WERI-Rb-1 (cell line): ENCODE data around the gene JPH4.

ENCODE experiments used
- DNase-seq: peaks from one replicate; pipeline ENCODE4 v3.0.0-alpha.2; 2020
- H3K27ac ChIP-seq: fragments of 250-450 bp; sonication (Bioruptor Pico); 2 replicates; pipeline ENCODE4 v1.5.1; 2020; ENCODE audit warnings: mild to moderate bottlenecking, moderate library complexity
- H3K27me3 ChIP-seq: fragments of 250-450 bp; sonication (Bioruptor Pico); 2 replicates; pipeline ENCODE4 v1.5.1; 2021; ENCODE audit warnings: mild to moderate bottlenecking, low read depth, moderate library complexity; ENCODE audit not compliant: insufficient read depth, severe bottlenecking
- H3K36me3 ChIP-seq: fragments of 250-450 bp; sonication (Bioruptor Pico); 2 replicates; pipeline ENCODE4 v1.5.1; 2020; ENCODE audit warnings: mild to moderate bottlenecking, moderate library complexity
- H3K4me3 ChIP-seq: 2 replicates; pipeline ENCODE4 v1.5.1; 2011; ENCODE audit warnings: low read depth, mild to moderate bottlenecking, control low read depth, low read length
- H3K9me3 ChIP-seq: fragments of 250-450 bp; sonication (Bioruptor Pico); 2 replicates; pipeline ENCODE4 v1.5.1; 2021; ENCODE audit warnings: mild to moderate bottlenecking, moderate library complexity; ENCODE audit not compliant: severe bottlenecking
- CTCF ChIP-seq: IDR thresholded peaks from 2 replicates; pipeline ENCODE4 v1.5.1; 2011; ENCODE audit warnings: low read depth, mild to moderate bottlenecking, control low read depth, inconsistent platforms, low read length

JPH4 gene

DNA sequence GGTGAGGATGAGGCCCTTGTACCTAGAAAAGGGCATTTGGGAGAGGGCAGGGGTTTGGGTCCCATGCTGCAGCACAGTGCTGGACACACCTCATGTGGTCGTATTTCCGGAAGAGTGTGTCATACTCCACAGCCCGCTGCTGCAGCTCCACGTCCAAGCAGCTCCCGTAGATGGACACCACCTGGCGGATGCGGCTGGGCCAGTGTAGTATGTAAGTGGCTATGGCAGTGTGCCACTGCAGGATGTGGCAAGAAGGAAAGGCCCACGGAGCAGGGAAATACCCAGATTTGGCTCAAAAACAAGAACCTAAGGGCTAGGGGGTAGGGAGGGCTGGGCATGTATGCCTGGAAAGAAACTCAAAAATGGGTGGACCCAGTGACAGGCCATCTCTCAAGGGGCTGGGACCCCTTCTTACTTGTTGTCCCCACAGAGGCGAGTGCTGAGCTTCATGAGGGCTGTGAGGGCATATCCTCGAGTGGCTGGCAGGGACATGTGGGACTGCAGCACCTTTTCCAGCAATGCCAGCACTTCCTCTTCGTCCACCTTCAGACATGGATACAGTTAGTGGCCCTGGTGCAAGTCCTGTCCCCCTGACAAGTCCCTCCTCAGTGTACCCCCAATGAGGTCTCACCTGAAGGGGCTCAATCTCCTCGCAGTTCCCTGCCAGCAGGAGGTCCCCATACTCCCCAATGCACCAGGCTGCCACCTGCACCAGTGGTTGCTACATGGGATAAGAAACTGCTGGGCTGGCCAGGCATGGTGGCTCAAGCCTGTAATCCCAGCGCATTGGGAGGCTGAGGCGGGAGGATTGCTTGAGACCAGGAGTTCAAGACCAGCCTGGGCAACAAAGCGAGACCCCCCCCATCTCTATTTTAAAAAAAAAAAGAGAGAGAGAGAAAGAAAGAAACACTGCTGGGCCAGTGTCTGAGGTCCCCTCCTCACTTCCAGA, 16.4 kb downstream of the JPH4 start:
- Histone ChIP-seq H3K4me3 (no peak overlapping the region), H3K27me3 (no peaks in the 10 kb centered on the region), H3K36me3 (peaks cover 55% of the 10 kb centered on the region), H3K27ac (no peak overlapping the region), H3K9me3 (no peaks in the 10 kb centered on the region)
- TF ChIP-seq CTCF: no peak
- no peak for DNase-seq

GRCh38 chr14:23561259-23561658, 17.3 kb downstream of the JPH4 start:
- no peak for TF ChIP-seq CTCF
- H3K9me3 ChIP-seq: no peaks in the 10 kb centered on the region
- H3K36me3 ChIP-seq: peaks cover 55% of the 10 kb centered on the region
- no peak for DNase-seq
- no peaks in the 10 kb centered on the region for H3K27me3 ChIP-seq
- H3K27ac ChIP-seq: no peak overlapping the region
- H3K4me3 ChIP-seq: no peak overlapping the region

DNA sequence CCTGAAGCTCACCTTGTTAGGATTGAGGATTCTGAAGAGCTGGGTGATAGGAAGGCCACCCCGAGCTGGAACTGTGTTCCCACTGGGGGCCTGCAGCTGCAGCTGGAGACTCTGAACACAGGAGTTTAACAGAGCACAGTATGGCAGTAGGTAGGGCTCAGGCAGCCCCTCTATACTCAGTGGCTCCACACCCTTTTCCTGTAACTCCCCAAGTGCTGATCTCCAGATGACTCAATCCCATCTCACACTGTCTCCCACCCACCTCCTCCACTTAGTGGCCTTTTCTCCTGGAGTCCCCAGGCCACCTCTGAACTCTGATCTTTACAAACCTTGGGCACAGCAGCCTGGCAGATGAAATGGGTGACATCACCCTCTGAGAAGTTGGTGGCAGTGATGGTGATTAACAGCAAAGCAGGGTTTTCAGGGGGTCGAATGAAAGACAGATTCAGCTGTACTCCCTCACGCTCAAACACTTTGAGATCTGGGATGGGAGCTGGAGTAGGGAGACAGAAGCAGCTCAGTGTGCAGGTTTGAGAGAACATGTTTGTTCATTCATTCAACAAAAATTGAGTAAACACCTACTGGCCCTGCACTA, 18.6 kb downstream of the JPH4 start:
- Histone ChIP-seq H3K27ac (no peak overlapping the region; the same call in 1 of the 2 replicates), H3K36me3 (peaks cover 51% of the 10 kb centered on the region), H3K27me3 (no peaks in the 10 kb centered on the region), H3K4me3 (no peak overlapping the region), H3K9me3 (no peaks in the 10 kb centered on the region)
- DNase-seq: no peak
- no peak for TF ChIP-seq CTCF

DNA sequence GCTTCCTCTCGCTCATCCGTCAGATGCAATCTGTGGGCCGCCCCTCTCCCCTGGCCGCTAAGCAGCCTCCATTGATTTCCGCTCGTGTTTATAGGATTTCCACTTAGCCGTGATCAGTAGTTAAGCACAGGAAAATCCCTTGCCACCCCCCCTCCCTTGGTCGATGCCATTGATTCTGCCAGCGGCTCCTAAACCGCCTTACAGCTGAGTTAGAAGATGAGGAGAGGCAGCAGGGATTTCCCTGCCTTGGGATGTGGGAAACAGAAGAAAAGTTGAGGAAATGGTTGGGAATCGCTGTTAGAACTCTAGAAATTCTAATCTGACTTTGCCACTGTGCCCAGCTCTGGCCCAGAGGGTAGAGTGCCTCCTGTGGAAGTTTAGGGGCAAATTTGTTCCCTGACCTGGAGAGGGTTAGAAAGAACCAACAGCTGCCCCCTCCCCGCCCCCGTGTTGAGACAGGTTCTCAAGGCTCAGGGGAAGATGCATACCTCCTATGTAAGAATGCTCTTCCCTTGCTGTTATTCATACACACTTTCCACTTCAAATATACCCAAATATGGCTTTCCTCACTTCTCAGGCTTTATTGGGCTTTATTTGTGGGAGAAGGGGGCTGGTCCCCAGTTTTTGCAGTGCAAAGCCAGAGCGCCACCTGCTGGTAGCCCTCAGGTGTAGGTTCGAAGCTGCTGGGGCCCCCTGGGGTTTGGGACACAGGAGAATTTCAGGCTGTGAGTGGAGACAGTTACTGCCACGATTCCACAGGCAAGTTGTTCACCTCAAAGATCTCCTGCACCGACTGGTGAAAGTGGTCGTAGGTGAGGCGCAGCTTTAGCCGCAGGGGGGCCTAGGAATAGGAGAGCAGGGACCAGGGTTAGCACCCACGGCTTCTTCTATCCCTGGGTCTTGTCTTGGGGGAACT, 19.3 kb downstream of the JPH4 start:
- Histone ChIP-seq H3K27me3 (no peaks in the 10 kb centered on the region), H3K9me3 (no peaks in the 10 kb centered on the region), H3K4me3 (no peak overlapping the region), H3K27ac (peak overlapping the region; percentile 49), H3K36me3 (peaks cover 46% of the 10 kb centered on the region)
- peak; percentile 85 for DNase-seq
- peak; percentile 87 for TF ChIP-seq CTCF

- H3K27me3 ChIP-seq: no peaks in the 10 kb centered on the region
- DNase-seq: no peak
- H3K4me3 ChIP-seq: no peak overlapping the region
- no peaks in the 10 kb centered on the region for H3K9me3 ChIP-seq
- peaks cover 45% of the 10 kb centered on the region for H3K36me3 ChIP-seq
- peak overlapping the region; percentile 49 for H3K27ac ChIP-seq
- no peak for TF ChIP-seq CTCF
These were observed 20.1 kb downstream of the JPH4 start for GRCh38 chr14:23558346-23559009.
